ENCODE results near the gene NUDT3. TPM values are rescaled to one million over a fixed set of nuclear protein-coding genes. Genes with fewer than 3 reads are reported as not detected.

The NUDT3 gene
- total and polyA plus RNA-seq, 2 experiments from 2014 or later, result 8.1 to 11.5 TPM

DNA sequence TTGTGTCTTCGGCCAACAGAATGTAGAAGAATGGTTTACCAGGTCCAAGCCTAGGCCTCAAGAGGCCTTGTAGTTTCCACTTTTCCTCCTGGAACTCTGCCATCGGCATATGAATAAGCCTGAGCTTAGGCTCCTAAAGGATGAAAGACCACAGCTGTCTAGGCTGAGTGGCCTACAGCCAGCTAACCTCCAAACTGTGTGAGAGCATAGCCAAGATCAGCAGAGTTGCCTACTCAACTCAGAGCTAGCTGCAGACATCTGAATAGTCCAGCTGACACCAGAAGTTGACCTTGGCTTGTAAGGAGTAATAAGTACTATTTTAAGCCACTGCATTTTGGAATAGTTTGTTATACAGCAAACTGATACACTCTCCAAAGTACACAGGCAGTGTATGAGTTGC lies 91.1 kb downstream of the NUDT3 start:
- Histone ChIP-seq H3K4me3 (no peak overlapping the region), H3K9me3 (ENCODE audit: low read depth) (no peaks in the 10 kb centered on the region), H3K27ac (no peak overlapping the region), H3K36me3 (ENCODE audit: low read depth) (no peaks in the 10 kb centered on the region), H4K20me1 (ENCODE audit: insufficient read depth) (no peaks in the 10 kb centered on the region), H2AFZ (no peak overlapping the region), H3K9me2 (ENCODE audit: insufficient read depth) (no peaks in the 10 kb centered on the region), H3K79me2 (ENCODE audit: insufficient read depth) (peaks cover 59% of the 10 kb centered on the region), H3K27me3 (replicated peaks; ENCODE audit: insufficient read depth) (no peaks in the 10 kb centered on the region), H3K4me1 (ENCODE audit: insufficient read depth) (0 out of 2 replicates have a peak, but pooled peaks cover 6% of the 10 kb centered on the region), H3F3A (ENCODE audit: insufficient read depth) (no peaks in the 10 kb centered on the region), H3K9ac (no peak overlapping the region), H3K4me2 (ENCODE audit: unreplicated experiment) (no peak overlapping the region)
- TF ChIP-seq EZH2phosphoT487 (IDR thresholded peaks at IDR 0.05; ENCODE audit: insufficient read depth, low read depth) (no peak), EZH2 (IDR thresholded peaks at IDR 0.05; ENCODE audit: insufficient read depth, poor library complexity, severe bottlenecking) (no peak)
- in situ Hi-C loops (cut with MboI), result no loop called here
- WGBS, 2 experiments (ENCODE audit: low coverage in 1 of 2, low lambda C conversion rate in 2 of 2, missing lambda C conversion rate in 2 of 2), result 71 to 74% methylated on average over 2 of the region's 2 CpGs
- peak; percentile 43 for DNase-seq

DNA sequence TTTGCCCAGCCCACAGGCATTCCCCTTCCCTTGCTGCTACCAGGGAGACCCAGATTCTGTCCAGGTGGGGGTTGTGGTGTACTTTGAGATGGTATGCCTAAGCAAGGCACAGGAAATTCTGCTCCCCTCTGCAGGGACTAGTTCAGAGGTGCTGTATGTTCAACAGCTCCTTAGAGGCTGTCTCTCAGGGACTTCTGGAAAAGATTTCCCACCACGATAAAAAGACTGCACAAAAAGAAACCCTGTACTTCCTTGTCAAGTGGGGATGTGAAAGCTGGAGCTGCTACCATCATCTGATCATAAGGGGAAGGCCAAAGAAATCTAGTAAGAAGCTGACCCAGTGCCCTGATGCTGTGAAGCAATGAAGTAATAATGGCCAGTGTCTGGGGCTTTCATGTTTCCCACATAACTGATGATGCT lies 92.1 kb downstream of the NUDT3 start:
- H3K36me3 ChIP-seq (ENCODE audit: low read depth), result no peaks in the 10 kb centered on the region
- no peak overlapping the region for H3K27ac ChIP-seq
- H4K20me1 ChIP-seq (ENCODE audit: insufficient read depth), result 0 out of 2 replicates have a peak, but pooled peaks cover 3% of the 10 kb centered on the region
- H2AFZ ChIP-seq, result no peak overlapping the region
- H3K79me2 ChIP-seq (ENCODE audit: insufficient read depth), result peaks cover 54% of the 10 kb centered on the region
- H3F3A ChIP-seq (ENCODE audit: insufficient read depth), result no peaks in the 10 kb centered on the region
- H3K4me1 ChIP-seq (ENCODE audit: insufficient read depth), result 0 out of 2 replicates have a peak, but pooled peaks cover 6% of the 10 kb centered on the region
- DNase-seq, result no peak
- H3K27me3 ChIP-seq (replicated peaks; ENCODE audit: insufficient read depth), result no peaks in the 10 kb centered on the region
- no peaks in the 10 kb centered on the region for H3K9me2 ChIP-seq (ENCODE audit: insufficient read depth)
- no peaks in the 10 kb centered on the region for H3K9me3 ChIP-seq (ENCODE audit: low read depth)
- TF ChIP-seq EZH2 (IDR thresholded peaks at IDR 0.05; ENCODE audit: insufficient read depth, poor library complexity, severe bottlenecking) (no peak), EZH2phosphoT487 (IDR thresholded peaks at IDR 0.05; ENCODE audit: insufficient read depth, low read depth) (no peak)
- 67 to 82% methylated on average over 1 of the region's 1 CpG for WGBS, 2 experiments (ENCODE audit: low coverage in 1 of 2, low lambda C conversion rate in 2 of 2, missing lambda C conversion rate in 2 of 2)
- H3K4me2 ChIP-seq (ENCODE audit: unreplicated experiment), result no peak overlapping the region
- in situ Hi-C loops (cut with MboI), result no loop called here
- H3K4me3 ChIP-seq, result no peak overlapping the region
- H3K9ac ChIP-seq, result no peak overlapping the region

DNA sequence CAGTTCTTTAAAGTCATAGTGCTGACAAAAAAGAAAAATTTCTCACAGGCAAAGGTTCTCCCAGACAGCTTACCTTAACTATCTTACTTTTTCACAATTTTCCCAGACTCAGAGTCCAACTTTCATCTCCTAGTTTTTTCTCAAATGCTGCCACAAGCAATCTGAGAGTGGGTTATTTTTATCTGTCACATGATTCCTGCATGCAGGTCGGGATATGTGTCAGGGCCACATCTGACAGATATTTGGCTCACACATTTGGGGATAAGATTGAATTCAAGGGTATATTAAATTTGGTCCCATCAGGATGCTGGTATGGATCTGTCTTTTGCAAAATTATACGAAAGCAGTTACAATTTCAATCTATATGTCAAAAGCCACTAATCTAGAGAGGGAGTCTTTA lies 93.5 kb downstream of the NUDT3 start:
- peaks cover 41% of the 10 kb centered on the region for H3K79me2 ChIP-seq (ENCODE audit: insufficient read depth)
- in situ Hi-C loops (cut with MboI), result no loop called here
- no peak for DNase-seq
- no peaks in the 10 kb centered on the region for H3F3A ChIP-seq (ENCODE audit: insufficient read depth)
- H3K4me3 ChIP-seq, result no peak overlapping the region
- WGBS, 2 experiments (ENCODE audit: low coverage in 1 of 2, low lambda C conversion rate in 2 of 2, missing lambda C conversion rate in 2 of 2), result 88 to 89% methylated on average over 2 of the region's 2 CpGs
- H3K36me3 ChIP-seq (ENCODE audit: low read depth), result no peaks in the 10 kb centered on the region
- H3K9ac ChIP-seq, result no peak overlapping the region
- no peaks in the 10 kb centered on the region for H3K27me3 ChIP-seq (replicated peaks; ENCODE audit: insufficient read depth)
- H3K27ac ChIP-seq, result no peak overlapping the region
- no peaks in the 10 kb centered on the region for H3K9me2 ChIP-seq (ENCODE audit: insufficient read depth)
- H2AFZ ChIP-seq, result no peak overlapping the region
- 0 out of 2 replicates have a peak, but pooled peaks cover 3% of the 10 kb centered on the region for H4K20me1 ChIP-seq (ENCODE audit: insufficient read depth)
- H3K4me1 ChIP-seq (ENCODE audit: insufficient read depth), result 0 out of 2 replicates have a peak, but pooled peaks cover 6% of the 10 kb centered on the region
- H3K9me3 ChIP-seq (ENCODE audit: low read depth), result no peaks in the 10 kb centered on the region
- TF ChIP-seq EZH2phosphoT487 (IDR thresholded peaks at IDR 0.05; ENCODE audit: insufficient read depth, low read depth) (no peak), EZH2 (IDR thresholded peaks at IDR 0.05; ENCODE audit: insufficient read depth, poor library complexity, severe bottlenecking) (no peak)
- no peak overlapping the region for H3K4me2 ChIP-seq (ENCODE audit: unreplicated experiment)

DNA sequence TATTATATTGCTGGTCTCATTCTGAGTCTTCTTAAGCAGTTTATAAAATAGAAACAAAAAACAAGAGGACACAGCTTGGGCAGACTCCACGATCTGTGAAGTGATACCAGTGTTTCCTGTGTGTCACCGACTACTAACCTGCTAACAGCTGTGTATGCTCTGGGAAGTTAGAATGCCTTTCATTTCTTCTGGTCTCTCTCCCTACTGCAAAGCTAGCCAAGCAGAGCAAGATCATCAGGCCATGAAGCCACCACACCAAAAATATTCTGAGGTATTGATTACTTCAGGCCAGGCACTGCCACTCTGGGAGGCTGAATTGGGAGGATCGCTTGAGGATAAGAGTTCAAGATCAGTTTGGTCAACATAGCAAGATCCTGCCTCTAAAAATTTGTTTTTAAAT lies 96.7 kb downstream of the NUDT3 start:
- in situ Hi-C loops (cut with MboI), result no loop called here
- H2AFZ ChIP-seq, result no peak overlapping the region

More for the DNA sequence above, 96.7 kb downstream of the NUDT3 start:
- H3K79me2 ChIP-seq (ENCODE audit: insufficient read depth), result peaks cover 22% of the 10 kb centered on the region
- no peaks in the 10 kb centered on the region for H3K9me3 ChIP-seq (ENCODE audit: low read depth)
- H3K9ac ChIP-seq, result no peak overlapping the region
- H3K4me1 ChIP-seq (ENCODE audit: insufficient read depth), result no peaks in the 10 kb centered on the region
- H4K20me1 ChIP-seq (ENCODE audit: insufficient read depth), result 0 out of 2 replicates have a peak, but pooled peaks cover 3% of the 10 kb centered on the region
- H3K4me3 ChIP-seq, result no peak overlapping the region
- TF ChIP-seq EZH2 (IDR thresholded peaks at IDR 0.05; ENCODE audit: insufficient read depth, poor library complexity, severe bottlenecking) (no peak), EZH2phosphoT487 (IDR thresholded peaks at IDR 0.05; ENCODE audit: insufficient read depth, low read depth) (no peak)
- H3K4me2 ChIP-seq (ENCODE audit: unreplicated experiment), result no peak overlapping the region
- 90 to 93% methylated on average over 3 of the region's 3 CpGs for WGBS, 2 experiments (ENCODE audit: low coverage in 1 of 2, low lambda C conversion rate in 2 of 2, missing lambda C conversion rate in 2 of 2)
- DNase-seq, result no peak
- no peaks in the 10 kb centered on the region for H3K27me3 ChIP-seq (replicated peaks; ENCODE audit: insufficient read depth)
- no peaks in the 10 kb centered on the region for H3F3A ChIP-seq (ENCODE audit: insufficient read depth)
- no peaks in the 10 kb centered on the region for H3K9me2 ChIP-seq (ENCODE audit: insufficient read depth)
- H3K36me3 ChIP-seq (ENCODE audit: low read depth), result peaks cover 15% of the 10 kb centered on the region; the same call in 1 of the 2 replicates
- H3K27ac ChIP-seq, result no peak overlapping the region
